OCI-LY3 (cell line): Measurements from ENCODE around the gene HOMEZ.

Experiments
- H2AFZ ChIP-seq: fragments of 200-600, 300-600 bp; shearing (Covaris generic); 2 replicates; pipeline ENCODE4 v1.6.0; 2014; ENCODE audit warnings: antibody characterized with exemption, low read depth, low read length
- H3K27ac ChIP-seq: fragments of 200-600, 300-600 bp; sonication (generic); 2 replicates; pipeline ENCODE4 v1.5.1; 2014; ENCODE audit warnings: mild to moderate bottlenecking, low read length, moderate library complexity, mixed read lengths
- H3K27me3 ChIP-seq: fragments of 200-600, 300-600 bp; sonication (generic); 2 replicates; pipeline ENCODE4 v1.6.1; 2014; ENCODE audit warnings: low read depth, low read length, mixed read lengths
- H3K36me3 ChIP-seq: fragments of 200-600, 300-600 bp; sonication (generic); replicated peaks from 2 replicates; pipeline ENCODE3; 2014; ENCODE audit warnings: low read depth, low read length, mixed read lengths
- H3K4me1 ChIP-seq: fragments of 300-600, 200-600 bp; sonication (generic); 2 replicates; pipeline ENCODE4 v1.6.1; 2014; ENCODE audit warnings: low read length, mixed read lengths
- H3K4me2 ChIP-seq: fragments of 200-600, 300-600 bp; sonication (generic); 2 replicates; pipeline ENCODE4 v1.6.1; 2014; ENCODE audit warnings: low read length, mixed read lengths
- H3K4me3 ChIP-seq: fragments of 300-600, 200-600 bp; sonication (generic); 2 replicates; pipeline ENCODE4 v1.5.1; 2014; ENCODE audit warnings: antibody characterized with exemption, mild to moderate bottlenecking, low read length, moderate library complexity
- H3K79me2 ChIP-seq: fragments of 300-600, 200-600 bp; shearing (Covaris generic); 2 replicates; pipeline ENCODE4 v1.6.1; 2014; ENCODE audit warnings: mild to moderate bottlenecking, low read length, mixed read lengths
- H3K9ac ChIP-seq: fragments of 300-600, 200-600 bp; shearing (Covaris generic); 2 replicates; pipeline ENCODE4 v1.6.0; 2014; ENCODE audit warnings: mild to moderate bottlenecking, low read length, moderate library complexity
- H3K9me3 ChIP-seq: fragments of 200-600, 300-600 bp; shearing (Covaris generic); 2 replicates; pipeline ENCODE4 v1.6.1; 2014; ENCODE audit warnings: low read length, mixed read lengths; ENCODE audit not compliant: insufficient read depth
- H4K20me1 ChIP-seq: fragments of 200-600, 300-600 bp; sonication (generic); 2 replicates; pipeline ENCODE4 v1.6.1; 2016; ENCODE audit warnings: low read length, mixed read lengths; ENCODE audit not compliant: insufficient read depth
- EZH2phosphoT487 ChIP-seq: fragments of 200-600 bp; shearing (Covaris generic); IDR thresholded peaks from 2 replicates; pipeline ENCODE4 v1.6.1; 2018; ENCODE audit warnings: antibody characterized with exemption, mixed run types, low read depth
- TF ChIP-seq, protein P1 (sequence below): fragments of 200-600, 300-600 bp; sonication (generic); IDR thresholded peaks from 2 replicates; pipeline ENCODE4 v1.5.1; 2014; ENCODE audit warnings: antibody characterized with exemption, low read length, low read depth

Gene HOMEZ

GRCh38 chr14:23294734-23295561 lies 9.0 kb upstream of the HOMEZ start:
- no peaks in the 10 kb centered on the region for H4K20me1 ChIP-seq
- no peak overlapping the region for H3K9ac ChIP-seq
- peak overlapping the region; percentile 47 for H3K4me3 ChIP-seq
- TF ChIP-seq, protein P1, sequence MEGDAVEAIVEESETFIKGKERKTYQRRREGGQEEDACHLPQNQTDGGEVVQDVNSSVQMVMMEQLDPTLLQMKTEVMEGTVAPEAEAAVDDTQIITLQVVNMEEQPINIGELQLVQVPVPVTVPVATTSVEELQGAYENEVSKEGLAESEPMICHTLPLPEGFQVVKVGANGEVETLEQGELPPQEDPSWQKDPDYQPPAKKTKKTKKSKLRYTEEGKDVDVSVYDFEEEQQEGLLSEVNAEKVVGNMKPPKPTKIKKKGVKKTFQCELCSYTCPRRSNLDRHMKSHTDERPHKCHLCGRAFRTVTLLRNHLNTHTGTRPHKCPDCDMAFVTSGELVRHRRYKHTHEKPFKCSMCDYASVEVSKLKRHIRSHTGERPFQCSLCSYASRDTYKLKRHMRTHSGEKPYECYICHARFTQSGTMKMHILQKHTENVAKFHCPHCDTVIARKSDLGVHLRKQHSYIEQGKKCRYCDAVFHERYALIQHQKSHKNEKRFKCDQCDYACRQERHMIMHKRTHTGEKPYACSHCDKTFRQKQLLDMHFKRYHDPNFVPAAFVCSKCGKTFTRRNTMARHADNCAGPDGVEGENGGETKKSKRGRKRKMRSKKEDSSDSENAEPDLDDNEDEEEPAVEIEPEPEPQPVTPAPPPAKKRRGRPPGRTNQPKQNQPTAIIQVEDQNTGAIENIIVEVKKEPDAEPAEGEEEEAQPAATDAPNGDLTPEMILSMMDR = peak; percentile 80
- no peak for TF ChIP-seq EZH2phosphoT487
- H3K36me3 ChIP-seq = peaks cover 28% of the 10 kb centered on the region
- no peaks in the 10 kb centered on the region for H3K9me3 ChIP-seq
- H3K79me2 ChIP-seq = peaks cover 1% of the 10 kb centered on the region; the same call in 1 of the 2 replicates
- peak overlapping the region; percentile 49 for H3K4me2 ChIP-seq
- H2AFZ ChIP-seq = no peak overlapping the region
- peaks cover 26% of the 10 kb centered on the region for H3K4me1 ChIP-seq
- no peak overlapping the region for H3K27ac ChIP-seq
- H3K27me3 ChIP-seq = no peaks in the 10 kb centered on the region

DNA sequence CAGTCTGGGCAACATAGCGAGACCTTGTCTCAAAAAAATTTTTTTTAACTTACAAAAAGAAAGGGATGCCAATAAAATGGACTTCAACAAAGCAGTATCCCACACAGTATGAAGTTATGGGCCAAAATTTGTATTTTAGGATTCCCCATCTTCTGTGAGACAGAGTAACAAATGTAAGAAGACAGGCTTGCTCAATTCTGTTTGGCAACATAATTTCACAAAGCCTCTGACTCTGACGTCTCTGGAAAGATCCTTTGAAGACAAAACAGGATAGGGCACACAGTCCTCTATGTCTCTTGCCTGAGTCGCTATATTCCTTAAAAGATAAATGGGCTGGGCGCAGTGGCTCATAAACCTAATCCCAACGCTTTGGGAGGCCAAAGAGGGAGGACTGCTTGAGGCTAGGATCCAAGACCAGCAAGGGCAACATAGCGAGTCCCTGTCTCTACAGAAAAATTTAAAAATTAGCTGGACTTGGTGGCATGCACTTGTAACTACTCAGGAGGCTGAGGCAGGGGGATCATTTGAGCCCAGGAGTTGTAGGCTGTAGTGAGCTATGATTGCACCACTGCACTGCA lies 1.1 kb upstream of the HOMEZ start:
- no peaks in the 10 kb centered on the region for H4K20me1 ChIP-seq
- no peak overlapping the region for H3K27ac ChIP-seq
- H3K9me3 ChIP-seq = no peaks in the 10 kb centered on the region
- H3K4me2 ChIP-seq = peak overlapping the region; percentile 86
- peak overlapping the region; percentile 69 for H3K9ac ChIP-seq
- no peaks in the 10 kb centered on the region for H3K27me3 ChIP-seq
- peaks cover 24% of the 10 kb centered on the region for H3K79me2 ChIP-seq
- TF ChIP-seq EZH2phosphoT487 = no peak
- peaks cover 12% of the 10 kb centered on the region for H3K4me1 ChIP-seq
- no peak overlapping the region; the same call in 1 of the 2 replicates for H2AFZ ChIP-seq
- H3K4me3 ChIP-seq = peak overlapping the region; percentile 95
- H3K36me3 ChIP-seq = peaks cover 5% of the 10 kb centered on the region

- H3K4me3 ChIP-seq = peak overlapping the region; percentile 95
- H3K36me3 ChIP-seq = peaks cover 9% of the 10 kb centered on the region
- peaks cover 24% of the 10 kb centered on the region for H3K79me2 ChIP-seq
These were observed 357 bp downstream of the HOMEZ start for GRCh38 chr14:23285530-23286019.

DNA sequence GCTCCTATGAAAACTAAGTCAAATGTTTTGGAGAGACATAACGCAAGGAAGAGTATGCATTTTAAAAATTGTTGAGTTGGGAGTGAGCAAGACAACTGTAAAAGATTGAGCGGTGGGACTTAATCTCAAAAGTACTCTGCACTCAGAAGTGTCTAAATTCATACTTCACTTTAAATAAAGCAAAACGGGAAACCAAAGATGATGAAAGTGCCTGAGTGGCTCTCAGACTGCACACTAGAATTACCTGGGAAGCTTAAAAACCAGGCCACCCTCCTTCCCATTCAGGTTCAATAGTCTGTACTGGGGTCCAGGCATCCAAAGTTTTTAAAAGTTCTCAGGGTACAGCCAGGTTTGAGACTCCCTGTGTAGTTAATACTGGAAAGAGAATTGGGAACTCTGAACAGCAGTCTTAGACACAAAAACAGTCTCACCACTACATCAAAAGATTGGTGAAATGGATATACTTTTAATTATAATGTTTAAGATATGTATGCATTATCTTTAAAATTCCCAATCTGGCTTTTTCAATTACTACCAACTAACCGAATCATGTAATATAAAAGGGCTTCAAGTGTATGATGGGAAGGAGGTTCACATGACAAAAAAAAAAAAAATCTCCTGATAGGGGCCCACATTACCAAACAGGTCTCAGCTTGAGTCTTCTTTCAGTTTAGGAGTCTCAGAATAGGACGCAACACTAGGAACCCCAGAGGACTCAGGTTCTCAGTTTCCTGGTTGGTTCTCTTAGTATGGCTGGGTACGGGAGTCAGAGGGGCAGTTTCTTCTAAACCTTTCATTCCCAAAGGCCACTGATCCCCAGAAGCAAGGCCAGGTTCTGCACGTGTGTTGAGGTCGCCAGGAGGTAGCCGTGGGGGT lies 1.0 kb downstream of the HOMEZ start:
- TF ChIP-seq EZH2phosphoT487 = no peak
- TF ChIP-seq, protein P1 = no peak
- Histone ChIP-seq H4K20me1 (peaks cover 5% of the 10 kb centered on the region; the same call in 1 of the 2 replicates), H3K79me2 (peaks cover 24% of the 10 kb centered on the region), H3K36me3 (peaks cover 9% of the 10 kb centered on the region), H3K9ac (peak overlapping the region; percentile 96), H3K4me1 (peaks cover 12% of the 10 kb centered on the region), H3K27ac (peak overlapping the region; percentile 63), H3K4me2 (peak overlapping the region; percentile 77), H3K4me3 (peak overlapping the region; percentile 95), H3K9me3 (no peaks in the 10 kb centered on the region), H3K27me3 (no peaks in the 10 kb centered on the region), H2AFZ (peak overlapping the region; percentile 60; the same call in 1 of the 2 replicates)

More at GRCh38 chr14:23285530-23286019, 357 bp downstream of the HOMEZ start:
- Histone ChIP-seq H3K4me2 (peak overlapping the region; percentile 77), H3K9me3 (no peaks in the 10 kb centered on the region), H3K27me3 (no peaks in the 10 kb centered on the region), H2AFZ (peak overlapping the region; percentile 60; the same call in 1 of the 2 replicates), H3K4me1 (peaks cover 12% of the 10 kb centered on the region), H3K27ac (peak overlapping the region; percentile 63), H3K9ac (peak overlapping the region; percentile 96), H4K20me1 (peaks cover 5% of the 10 kb centered on the region; the same call in 1 of the 2 replicates)
- TF ChIP-seq EZH2phosphoT487 = no peak
- TF ChIP-seq, protein P1 = no peak
